MCF 10A (cell line): ENCODE data around the gene ZNF580. TPM values are rescaled to one million over a fixed set of nuclear protein-coding genes. Genes with fewer than 3 reads are reported as not detected.

Experiments used
- BruUV-seq: library from RNA; stranded (reverse); fragments of 400-500 nt; replicated peaks from 2 replicates; lab custom pipeline; 2021; lab: Mats Ljungman, UMichigan
- CTCF ChIA-PET: fragments of 300-600 bp; sonication (Branson Sonifier 250); formaldehyde crosslinking; extraction: SDS; loops from one replicate; lab custom pipeline; 2021; ENCODE audit warnings: antibody characterized with exemption, inconsistent platforms; lab: Yijun Ruan, JAX
- POLR2A ChIA-PET: fragments of 300-600, 350-650 bp; sonication (Branson Sonifier 250); formaldehyde crosslinking; extraction: SDS; loops from one replicate; lab custom pipeline; 2020; ENCODE audit warnings: antibody characterized with exemption, inconsistent platforms; lab: Yijun Ruan, JAX
- DNase-seq: peaks from one replicate; pipeline ENCODE4 v3.0.0-alpha.2; 2018; ENCODE audit not compliant: unreplicated experiment
- H3K27ac Mint-ChIP-seq: one replicate; pipeline ENCODE4 v1.8.0; 2022; ENCODE audit warnings: mild to moderate bottlenecking, low read depth, mixed read lengths; ENCODE audit not compliant: unreplicated experiment
- H3K27me3 Mint-ChIP-seq: one replicate; pipeline ENCODE4 v1.8.0; 2022; ENCODE audit warnings: mixed read lengths; ENCODE audit not compliant: insufficient read depth, unreplicated experiment
- H3K36me3 Mint-ChIP-seq: one replicate; pipeline ENCODE4 v1.8.0; 2022; ENCODE audit warnings: mild to moderate bottlenecking, moderate library complexity, mixed read lengths; ENCODE audit not compliant: insufficient read depth, unreplicated experiment
- H3K4me1 Mint-ChIP-seq: one replicate; pipeline ENCODE4 v1.8.0; 2022; ENCODE audit warnings: mixed read lengths; ENCODE audit not compliant: insufficient read depth, unreplicated experiment
- H3K4me3 Mint-ChIP-seq: one replicate; pipeline ENCODE4 v1.8.0; 2022; ENCODE audit warnings: mild to moderate bottlenecking, moderate library complexity, mixed read lengths; ENCODE audit not compliant: unreplicated experiment
- H3K9me3 Mint-ChIP-seq: one replicate; pipeline ENCODE4 v1.8.0; 2022; ENCODE audit warnings: mixed read lengths; ENCODE audit not compliant: unreplicated experiment
- CTCF ChIP-seq: fragments of 200-600 bp; IDR thresholded peaks from one replicate; pipeline ENCODE4 v1.8.0; 2022; ENCODE audit warnings: antibody characterized with exemption, mild to moderate bottlenecking; ENCODE audit not compliant: unreplicated experiment
- intact Hi-C: fragments of 100-400 bp; cut with micrococcal nuclease; formaldehyde crosslinking; loops from 2 replicates; pipeline ENCODE4 v1.14.1; 2022
- total RNA-seq: library from RNA; stranded (reverse); gene quantifications from 2 replicates; pipeline ENCODE4 v1.2.3, GENCODE V29; 2022

Gene ZNF580
- total RNA-seq, 1 experiment from 2014 or later, result 44.9 TPM

GRCh38 chr19:55646889-55647731, 6.3 kb downstream of the ZNF580 start:
- Mint-ChIP-seq H3K36me3 (peaks cover 50% of the 10 kb centered on the region), H3K27me3 (no peaks in the 10 kb centered on the region), H3K9me3 (no peaks in the 10 kb centered on the region), H3K4me3 (no peak overlapping the region), H3K4me1 (peaks cover 13% of the 10 kb centered on the region), H3K27ac (no peak overlapping the region)
- no TSS peak for BruUV-seq
- intact Hi-C loops, result no loop called here
- TF ChIP-seq CTCF, result no peak
- ChIA-PET POLR2A (interaction anchor here (0.7 to 1.8 kb wide), 7 partner anchors 10 to 1458 kb away, joined by 3 to 7 read pairs (median 4); partner anchors contain the start of genes MBOAT7 and UBE2S), CTCF (interaction anchor here (0.6 to 3.6 kb wide), 6 partner anchors 10 to 1110 kb away, joined by 3 to 25 read pairs (median 4); no protein-coding TSS in a partner anchor)
- DNase-seq, result no peak

- no peak for DNase-seq
- no peak for TF ChIP-seq CTCF
- no TSS peak for BruUV-seq
- CTCF ChIA-PET, result interaction anchor here (0.6 to 3.6 kb wide), 7 partner anchors 9 to 1111 kb away, joined by 3 to 25 read pairs (median 4); no protein-coding TSS in a partner anchor
- peaks cover 12% of the 10 kb centered on the region for H3K4me1 Mint-ChIP-seq
- intact Hi-C loops, result no loop called here
- POLR2A ChIA-PET, result interaction anchor here (0.6 to 1.8 kb wide), 9 partner anchors 9 to 1459 kb away, joined by 3 to 7 read pairs (median 3); partner anchors contain the start of genes MBOAT7 and UBE2S
- H3K27ac Mint-ChIP-seq, result no peak within 1 kb of the TSS
- H3K4me3 Mint-ChIP-seq, result peak within 1 kb of the TSS; percentile 60
- H3K9me3 Mint-ChIP-seq, result no peaks in the 10 kb centered on the region
- peaks cover 48% of the 10 kb centered on the region for H3K36me3 Mint-ChIP-seq
- H3K27me3 Mint-ChIP-seq, result no peaks in the 10 kb centered on the region
Measured at GRCh38 chr19:55647732-55648584, 7.2 kb downstream of the ZNF580 start, which contains the start of gene CCDC106. Gene CCDC106 (plus strand): TSS chr19:55648212. CDS start chr19:55649047, 835 bp downstream.

GRCh38 chr19:55648585-55649267, 7.9 kb downstream of the ZNF580 start:
- intact Hi-C loops, result no loop called here
- Mint-ChIP-seq H3K36me3 (peaks cover 43% of the 10 kb centered on the region), H3K4me1 (peaks cover 5% of the 10 kb centered on the region)

More at GRCh38 chr19:55648585-55649267, 7.9 kb downstream of the ZNF580 start:
- no TSS peak for BruUV-seq
- TF ChIP-seq CTCF, result no peak
- H3K27ac Mint-ChIP-seq, result no peak overlapping the region
- peak overlapping the region; percentile 60 for H3K4me3 Mint-ChIP-seq
- no peaks in the 10 kb centered on the region for H3K27me3 Mint-ChIP-seq
- CTCF ChIA-PET, result interaction anchor here (0.6 to 1.3 kb wide), 7 partner anchors 10 to 1178 kb away, joined by 3 to 5 read pairs (median 4); no protein-coding TSS in a partner anchor
- H3K9me3 Mint-ChIP-seq, result no peaks in the 10 kb centered on the region
- no peak for DNase-seq
- POLR2A ChIA-PET, result interaction anchor here (0.9 to 1.1 kb wide), 2 partner anchors 13 to 27 kb away, joined by 3 read pairs; no protein-coding TSS in a partner anchor
